Measurements from ENCODE around the gene DENND1A.
"Not testable (repeated sequence)": the region's sequence is repeated elsewhere in the genome, so short reads cannot be mapped to it uniquely, and the experiment has no call there.

DENND1A gene

GRCh38 chr9:123914517-123915196, 15.3 kb downstream of the DENND1A start:
- no peak for DNase-seq (ENCODE audit: low read depth)

GRCh38 chr9:123912167-123912897, 17.6 kb downstream of the DENND1A start:
- no peak for DNase-seq (ENCODE audit: low read depth)

- DNase-seq (ENCODE audit: low read depth): no peak
These were observed 18.9 kb downstream of the DENND1A start for GRCh38 chr9:123911024-123911423.

GRCh38 chr9:123909192-123909591, 20.7 kb downstream of the DENND1A start:
- DNase-seq (ENCODE audit: low read depth): not testable (repeated sequence)

- DNase-seq (ENCODE audit: low read depth): not testable (repeated sequence)
These were observed 26.4 kb downstream of the DENND1A start for GRCh38 chr9:123903550-123903949.

- no peak for DNase-seq (ENCODE audit: low read depth)
These were observed 35.1 kb downstream of the DENND1A start for GRCh38 chr9:123894822-123895221.

GRCh38 chr9:123893831-123894460, 36.0 kb downstream of the DENND1A start:
- no peak for DNase-seq (ENCODE audit: low read depth)

- no peak for DNase-seq (ENCODE audit: low read depth)
These were observed 36.8 kb downstream of the DENND1A start for GRCh38 chr9:123893115-123893514.

GRCh38 chr9:123887837-123888236, 42.1 kb downstream of the DENND1A start:
- DNase-seq (ENCODE audit: low read depth): no peak

- DNase-seq (ENCODE audit: low read depth): not testable (repeated sequence)
These were observed 44.1 kb downstream of the DENND1A start for GRCh38 chr9:123885834-123886233.

- no peak for DNase-seq (ENCODE audit: low read depth)
These were observed 46.3 kb downstream of the DENND1A start for GRCh38 chr9:123883634-123884033.

- no peak for DNase-seq (ENCODE audit: low read depth)
These were observed 48.3 kb downstream of the DENND1A start for GRCh38 chr9:123881604-123882003.

- no peak for DNase-seq (ENCODE audit: low read depth)
These were observed 49.5 kb downstream of the DENND1A start for GRCh38 chr9:123880420-123880819.

GRCh38 chr9:123876750-123877149, 53.2 kb downstream of the DENND1A start:
- no peak for DNase-seq (ENCODE audit: low read depth)

- DNase-seq (ENCODE audit: low read depth): no peak
These were observed 57.2 kb downstream of the DENND1A start for GRCh38 chr9:123872710-123873109.

GRCh38 chr9:123871781-123872180, 58.1 kb downstream of the DENND1A start:
- DNase-seq (ENCODE audit: low read depth): no peak

- DNase-seq (ENCODE audit: low read depth): no peak
These were observed 61.9 kb downstream of the DENND1A start for GRCh38 chr9:123868002-123868401.

- DNase-seq (ENCODE audit: low read depth): no peak
These were observed 62.9 kb downstream of the DENND1A start for GRCh38 chr9:123867034-123867433.

- DNase-seq (ENCODE audit: low read depth): no peak
These were observed 63.4 kb downstream of the DENND1A start for GRCh38 chr9:123866497-123866896.

GRCh38 chr9:123865226-123866000, 64.5 kb downstream of the DENND1A start:
- DNase-seq (ENCODE audit: low read depth): no peak

GRCh38 chr9:123864251-123864650, 65.7 kb downstream of the DENND1A start:
- no peak for DNase-seq (ENCODE audit: low read depth)

- no peak for DNase-seq (ENCODE audit: low read depth)
These were observed 66.6 kb downstream of the DENND1A start for GRCh38 chr9:123863164-123863855.
